Measurements from ENCODE around the gene SLC26A1. TPM values are rescaled to one million over a fixed set of nuclear protein-coding genes. Genes with fewer than 3 reads are reported as not detected.
"Not testable (repeated sequence)": the region's sequence is repeated elsewhere in the genome, so short reads cannot be mapped to it uniquely, and the experiment has no call there.

The SLC26A1 gene
- total RNA-seq, 2 experiments from 2014 or later, result 0.45 TPM; not detected in 1

- Mint-ChIP-seq H3K9me3 (ENCODE audit: insufficient read depth) (no peaks in the 10 kb centered on the region), H3K4me1 (ENCODE audit: low read depth) (peaks cover 13% of the 10 kb centered on the region), H3K27me3 (ENCODE audit: low read depth) (no peaks in the 10 kb centered on the region), H3K4me3 (no peak overlapping the region), H3K36me3 (ENCODE audit: low read depth) (no peaks in the 10 kb centered on the region), H3K27ac (no peak overlapping the region)
- ATAC-seq, result no peak
- ChIA-PET CTCF (interaction anchor here (0.6 kb wide), 1 partner anchor 305 kb away, joined by 4 read pairs; the partner anchor contains the start of gene ATP5ME), POLR2A (no interaction called here)
- no peak for DNase-seq
Observed at GRCh38 chr4:978957-979701, 14.1 kb downstream of the SLC26A1 start.

- POLR2A ChIA-PET; H3K36me3 Mint-ChIP-seq (ENCODE audit: low read depth); H3K9me3 Mint-ChIP-seq (ENCODE audit: insufficient read depth); CTCF ChIA-PET; ATAC-seq; H3K4me3 Mint-ChIP-seq; H3K27ac Mint-ChIP-seq; H3K27me3 Mint-ChIP-seq (ENCODE audit: low read depth); DNase-seq: not testable (repeated sequence)
- peaks cover 20% of the 10 kb centered on the region for H3K4me1 Mint-ChIP-seq (ENCODE audit: low read depth)
Observed at GRCh38 chr4:976016-976415, 17.2 kb downstream of the SLC26A1 start.

GRCh38 chr4:974668-975067, 18.5 kb downstream of the SLC26A1 start:
- ChIA-PET POLR2A (interaction anchor here (1.5 kb wide), 1 partner anchor 42 kb away, joined by 4 read pairs; the partner anchor contains the start of genes GAK and TMEM175), CTCF (interaction anchor here (1.3 kb wide), 1 partner anchor 12 kb away, joined by 3 read pairs; the partner anchor contains the start of gene IDUA)
- ATAC-seq, result no peak
- no peak for DNase-seq
- Mint-ChIP-seq H3K4me1 (ENCODE audit: low read depth) (peaks cover 30% of the 10 kb centered on the region), H3K27me3 (ENCODE audit: low read depth) (no peaks in the 10 kb centered on the region), H3K27ac (no peak overlapping the region), H3K4me3 (no peak overlapping the region), H3K9me3 (ENCODE audit: insufficient read depth) (no peaks in the 10 kb centered on the region), H3K36me3 (ENCODE audit: low read depth) (no peaks in the 10 kb centered on the region)

- ChIA-PET POLR2A (interaction anchor here (1.1 to 1.6 kb wide), 3 partner anchors 11 to 41 kb away, joined by 3 to 4 read pairs (median 4); partner anchors contain the start of genes GAK and TMEM175), CTCF (interaction anchor here (1.2 to 1.7 kb wide), 2 partner anchors 13 to 231 kb away, joined by 4 read pairs; partner anchors contain the start of gene IDUA)
- ATAC-seq (peak; percentile 92), DNase-seq (peak; percentile 87)
- Mint-ChIP-seq H3K27me3 (ENCODE audit: low read depth) (no peaks in the 10 kb centered on the region), H3K27ac (no peak within 1 kb of the TSS), H3K4me3 (peak within 1 kb of the TSS; percentile 52), H3K9me3 (ENCODE audit: insufficient read depth) (no peaks in the 10 kb centered on the region), H3K4me1 (ENCODE audit: low read depth) (peaks cover 30% of the 10 kb centered on the region), H3K36me3 (ENCODE audit: low read depth) (no peaks in the 10 kb centered on the region)
Observed at GRCh38 chr4:973431-974397, 19.5 kb downstream of the SLC26A1 start, which contains the start of gene DGKQ. DGKQ (minus strand) TSS chr4:973569; CDS start chr4:973482, 87 bp downstream.

GRCh38 chr4:972651-973424, 20.4 kb downstream of the SLC26A1 start:
- DNase-seq (peak; percentile 62), ATAC-seq (peak; percentile 61)
- no peaks in the 10 kb centered on the region for H3K9me3 Mint-ChIP-seq (ENCODE audit: insufficient read depth)
- no peaks in the 10 kb centered on the region for H3K27me3 Mint-ChIP-seq (ENCODE audit: low read depth)
- ChIA-PET CTCF (interaction anchor here (1.2 to 1.7 kb wide), 2 partner anchors 14 to 230 kb away, joined by 4 read pairs; partner anchors contain the start of gene IDUA), POLR2A (interaction anchor here (1.1 to 1.6 kb wide), 3 partner anchors 10 to 41 kb away, joined by 3 to 4 read pairs (median 4); partner anchors contain the start of genes GAK and TMEM175)
- H3K4me3 Mint-ChIP-seq, result peak overlapping the region; percentile 52
- H3K4me1 Mint-ChIP-seq (ENCODE audit: low read depth), result peaks cover 30% of the 10 kb centered on the region
- no peaks in the 10 kb centered on the region for H3K36me3 Mint-ChIP-seq (ENCODE audit: low read depth)
- H3K27ac Mint-ChIP-seq, result no peak overlapping the region

GRCh38 chr4:971666-972500, 21.3 kb downstream of the SLC26A1 start:
- POLR2A ChIA-PET, result interaction anchor here (1.2 to 1.6 kb wide), 2 partner anchors 39 to 40 kb away, joined by 4 read pairs; partner anchors contain the start of genes GAK and TMEM175
- H3K36me3 Mint-ChIP-seq (ENCODE audit: low read depth), result no peaks in the 10 kb centered on the region
- CTCF ChIA-PET, result interaction anchor here (1.7 kb wide), 1 partner anchor 229 kb away, joined by 4 read pairs; no protein-coding TSS in a partner anchor
- peaks cover 25% of the 10 kb centered on the region for H3K4me1 Mint-ChIP-seq (ENCODE audit: low read depth)
- H3K9me3 Mint-ChIP-seq (ENCODE audit: insufficient read depth), result no peaks in the 10 kb centered on the region
- H3K4me3 Mint-ChIP-seq, result peak overlapping the region; percentile 52
- ATAC-seq, result no peak
- no peak overlapping the region for H3K27ac Mint-ChIP-seq
- no peaks in the 10 kb centered on the region for H3K27me3 Mint-ChIP-seq (ENCODE audit: low read depth)
- DNase-seq, result no peak

GRCh38 chr4:970854-971520, 22.2 kb downstream of the SLC26A1 start:
- ATAC-seq, result no peak
- DNase-seq, result no peak
- no peaks in the 10 kb centered on the region for H3K9me3 Mint-ChIP-seq (ENCODE audit: insufficient read depth)
- peak overlapping the region; percentile 60 for H3K27ac Mint-ChIP-seq
- ChIA-PET POLR2A (interaction anchor here (0.5 to 1.0 kb wide), 3 partner anchors 39 to 113 kb away, joined by 3 read pairs; partner anchors contain the start of genes GAK and TMEM175), CTCF (no interaction called here)
- no peaks in the 10 kb centered on the region for H3K36me3 Mint-ChIP-seq (ENCODE audit: low read depth)
- H3K27me3 Mint-ChIP-seq (ENCODE audit: low read depth), result no peaks in the 10 kb centered on the region
- no peak overlapping the region for H3K4me3 Mint-ChIP-seq
- peaks cover 19% of the 10 kb centered on the region for H3K4me1 Mint-ChIP-seq (ENCODE audit: low read depth)

- CTCF ChIA-PET, result interaction anchor here (0.8 kb wide), 1 partner anchor 38 kb away, joined by 4 read pairs; the partner anchor contains the start of genes GAK and TMEM175
- POLR2A ChIA-PET, result interaction anchor here (0.6 to 1.0 kb wide), 2 partner anchors 38 to 41 kb away, joined by 3 read pairs; partner anchors contain the start of genes GAK and TMEM175
- H3K4me3 Mint-ChIP-seq, result peak overlapping the region; percentile 34
- peaks cover 19% of the 10 kb centered on the region for H3K4me1 Mint-ChIP-seq (ENCODE audit: low read depth)
- H3K36me3 Mint-ChIP-seq (ENCODE audit: low read depth), result no peaks in the 10 kb centered on the region
- no peaks in the 10 kb centered on the region for H3K27me3 Mint-ChIP-seq (ENCODE audit: low read depth)
- peak overlapping the region; percentile 60 for H3K27ac Mint-ChIP-seq
- DNase-seq, result peak; percentile 34
- H3K9me3 Mint-ChIP-seq (ENCODE audit: insufficient read depth), result no peaks in the 10 kb centered on the region
- no peak for ATAC-seq
Observed at GRCh38 chr4:970046-970745, 23.0 kb downstream of the SLC26A1 start.

GRCh38 chr4:968621-969394, 24.4 kb downstream of the SLC26A1 start:
- no peaks in the 10 kb centered on the region for H3K9me3 Mint-ChIP-seq (ENCODE audit: insufficient read depth)
- H3K27ac Mint-ChIP-seq, result no peak overlapping the region
- H3K4me3 Mint-ChIP-seq, result no peak overlapping the region
- no peak for ATAC-seq
- H3K4me1 Mint-ChIP-seq (ENCODE audit: low read depth), result peaks cover 17% of the 10 kb centered on the region
- DNase-seq, result no peak
- ChIA-PET CTCF (no interaction called here), POLR2A (no interaction called here)
- no peaks in the 10 kb centered on the region for H3K36me3 Mint-ChIP-seq (ENCODE audit: low read depth)
- no peaks in the 10 kb centered on the region for H3K27me3 Mint-ChIP-seq (ENCODE audit: low read depth)
